ENCODE data around the gene PREB.

The PREB gene

DNA sequence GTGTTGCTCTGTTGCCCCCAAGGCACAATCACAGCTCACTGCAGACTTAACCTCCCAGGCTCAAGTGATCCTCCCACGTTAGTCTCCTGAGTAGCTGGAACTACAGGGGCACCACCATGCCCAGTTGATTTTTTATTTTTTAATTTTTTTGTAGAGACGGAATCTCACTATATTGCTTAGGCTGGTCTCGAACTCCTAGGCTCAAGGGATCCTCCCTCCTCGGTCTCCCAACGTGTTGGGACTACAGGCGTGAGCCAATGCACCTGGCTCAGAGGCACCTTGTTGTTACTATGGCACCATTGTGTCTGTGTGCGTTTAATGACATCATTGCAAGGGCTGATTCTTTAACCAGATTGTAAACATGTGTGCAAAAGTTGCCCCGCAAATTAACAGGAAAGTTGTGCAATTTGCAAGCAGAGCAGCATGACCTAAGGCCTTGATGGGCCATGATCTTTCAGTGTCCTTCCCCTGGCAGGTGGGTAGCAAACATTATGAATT is 37.0 kb upstream of the PREB start:
- H3K4me1 ChIP-seq, result peaks cover 10% of the 10 kb centered on the region; the same call in 1 of the 2 replicates
- H3K36me3 ChIP-seq, result no peaks in the 10 kb centered on the region
- TF ChIP-seq Cebpa-rat (IDR thresholded peaks at IDR 0.05), result no peak
- no peak overlapping the region for H3K4me2 ChIP-seq
- no peak overlapping the region for H3K4me3 ChIP-seq
- H3K27ac ChIP-seq, result no peak overlapping the region
- H3K9ac ChIP-seq, result no peak overlapping the region
- no peaks in the 10 kb centered on the region for H3K27me3 ChIP-seq
- no peaks in the 10 kb centered on the region for H4K20me1 ChIP-seq
- no peaks in the 10 kb centered on the region for H3K9me3 ChIP-seq

DNA sequence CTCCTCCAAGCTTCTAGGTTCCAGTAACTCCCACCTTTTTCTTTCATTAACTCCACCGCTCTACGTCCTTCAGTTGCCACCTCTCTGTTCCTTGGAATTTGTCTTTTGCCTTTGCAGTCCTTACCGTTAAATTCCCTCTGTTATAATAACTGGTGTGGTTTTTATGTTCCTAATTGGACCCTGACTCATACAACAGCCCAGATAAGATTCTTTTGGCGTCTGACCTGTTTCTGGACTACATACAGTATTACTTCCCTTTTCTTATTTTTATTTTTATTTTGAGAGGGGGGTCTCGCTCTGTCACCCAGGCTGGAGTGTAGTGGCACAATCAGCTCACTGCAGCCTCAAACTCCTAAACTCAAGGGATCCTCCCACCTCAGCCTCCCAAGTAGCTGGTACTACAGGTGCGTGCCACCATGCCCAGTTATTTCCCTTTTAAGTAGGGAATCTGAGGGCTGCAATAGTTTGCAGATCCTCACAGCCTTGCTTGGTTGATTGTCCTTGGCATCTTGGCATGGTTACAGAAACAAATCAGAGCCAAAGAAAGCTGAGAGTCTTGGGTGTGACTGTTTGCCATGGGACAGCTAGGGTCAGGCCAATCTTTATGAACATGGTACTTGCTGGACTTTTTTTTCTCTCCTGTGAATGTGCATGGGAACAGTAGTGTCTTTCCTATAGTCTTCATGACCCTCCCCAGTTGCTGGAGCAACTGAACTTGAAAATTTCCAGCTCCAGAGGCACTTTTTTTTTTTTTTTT is 36.3 kb upstream of the PREB start:
- Histone ChIP-seq H4K20me1 (no peaks in the 10 kb centered on the region), H3K27ac (no peak overlapping the region), H3K36me3 (no peaks in the 10 kb centered on the region), H3K9me3 (no peaks in the 10 kb centered on the region), H3K4me2 (peak overlapping the region; percentile 69), H3K27me3 (no peaks in the 10 kb centered on the region), H3K4me1 (peaks cover 10% of the 10 kb centered on the region; the same call in 1 of the 2 replicates), H3K9ac (no peak overlapping the region), H3K4me3 (no peak overlapping the region)
- TF ChIP-seq Cebpa-rat (IDR thresholded peaks at IDR 0.05), result no peak

DNA sequence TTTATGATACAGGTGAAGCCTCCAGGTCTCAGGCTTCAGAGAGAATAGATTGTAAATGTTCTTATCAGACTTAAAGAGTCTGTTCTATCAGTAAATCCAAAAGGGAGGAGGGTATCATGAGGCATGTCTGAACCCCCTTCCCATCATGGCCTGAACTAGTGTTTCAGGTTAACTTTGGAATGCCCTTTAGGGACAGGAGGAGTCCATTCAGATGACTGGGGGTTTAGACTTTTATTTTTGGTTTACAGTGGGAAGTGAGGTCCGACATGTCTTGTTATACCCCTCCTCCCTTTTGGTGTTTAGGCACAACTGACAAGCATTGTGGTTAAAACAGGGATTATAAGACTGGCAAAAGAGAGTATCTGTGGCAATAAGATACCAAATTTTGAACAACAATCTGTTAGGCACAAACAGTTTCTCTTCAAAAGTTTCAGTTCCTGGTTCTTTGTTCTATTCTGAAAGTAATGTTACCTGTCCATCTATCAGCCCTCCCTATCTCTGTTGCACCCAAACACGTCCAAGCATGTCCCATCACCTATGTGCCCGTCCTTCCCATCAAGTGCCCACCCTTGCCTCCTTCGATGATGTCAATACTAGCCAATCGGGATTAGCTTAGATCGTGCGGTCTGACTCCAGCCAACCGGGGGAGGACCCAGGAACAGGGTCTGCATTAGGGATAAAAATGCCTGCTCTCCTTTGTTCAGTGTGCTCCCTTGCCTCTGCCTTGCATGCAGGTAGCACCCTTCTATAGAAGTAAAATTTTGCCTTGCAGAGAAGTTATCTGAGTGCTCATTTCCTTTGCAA is 30.7 kb upstream of the PREB start:
- Histone ChIP-seq H3K4me3 (no peak overlapping the region), H3K9ac (no peak overlapping the region), H3K9me3 (0 out of 2 replicates have a peak, but pooled peaks cover 5% of the 10 kb centered on the region), H3K4me1 (peaks cover 3% of the 10 kb centered on the region; the same call in 1 of the 2 replicates), H3K27ac (no peak overlapping the region), H3K4me2 (no peak overlapping the region), H3K27me3 (no peaks in the 10 kb centered on the region), H3K36me3 (no peaks in the 10 kb centered on the region), H4K20me1 (no peaks in the 10 kb centered on the region)
- TF ChIP-seq Cebpa-rat (IDR thresholded peaks at IDR 0.05), result no peak

DNA sequence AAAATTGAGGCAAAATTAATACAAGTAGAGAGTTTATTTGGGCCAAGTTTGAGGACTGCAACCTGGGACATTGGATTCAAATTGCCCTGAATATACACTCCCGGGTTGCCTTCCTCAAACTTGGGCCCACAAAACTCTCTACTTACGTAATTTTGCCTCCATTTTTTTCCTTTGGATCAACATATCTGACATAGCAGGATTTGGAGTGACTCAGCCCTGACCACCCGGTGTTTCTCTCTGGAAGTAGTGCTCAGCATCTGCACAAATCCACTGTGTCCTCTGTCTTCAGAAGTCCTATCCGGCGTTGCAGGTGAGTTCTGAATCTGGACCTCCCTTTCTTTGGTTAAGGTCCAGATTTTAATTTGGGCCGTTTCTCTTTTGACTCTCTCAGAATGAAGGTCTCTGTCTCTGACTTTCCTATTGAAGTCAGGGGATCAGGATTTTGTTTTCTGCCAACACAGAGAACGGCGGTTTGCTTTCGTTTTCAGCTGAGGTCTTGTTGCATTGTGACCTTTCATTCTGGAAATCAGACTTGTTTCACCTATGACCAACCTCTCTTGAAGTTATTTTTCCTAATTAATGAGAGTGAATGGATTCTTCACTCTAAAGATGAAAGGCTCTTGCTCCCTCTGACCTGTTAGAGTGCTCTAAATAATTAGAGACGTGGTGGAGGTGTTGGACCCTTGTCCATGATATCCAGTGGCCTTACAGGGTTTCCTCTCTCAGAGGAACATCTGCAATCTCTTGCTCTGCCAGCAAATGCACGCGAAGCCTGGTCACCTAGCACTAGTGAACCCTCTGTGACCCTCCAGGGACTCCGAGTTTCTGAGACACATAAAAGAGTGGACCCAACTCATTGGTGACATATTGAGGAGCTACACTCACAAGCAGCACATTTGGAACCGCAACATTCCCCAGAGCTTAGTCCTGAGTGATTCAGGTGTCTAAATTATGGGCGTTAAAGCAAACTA is 28.0 kb upstream of the PREB start:
- TF ChIP-seq Cebpa-rat (IDR thresholded peaks at IDR 0.05), result no peak
- H3K36me3 ChIP-seq, result no peaks in the 10 kb centered on the region
- no peaks in the 10 kb centered on the region for H4K20me1 ChIP-seq
- H3K27ac ChIP-seq, result no peak overlapping the region
- H3K9ac ChIP-seq, result no peak overlapping the region
- no peak overlapping the region for H3K4me3 ChIP-seq
- no peaks in the 10 kb centered on the region for H3K4me1 ChIP-seq
- no peaks in the 10 kb centered on the region for H3K27me3 ChIP-seq
- no peak overlapping the region for H3K4me2 ChIP-seq
- H3K9me3 ChIP-seq, result 0 out of 2 replicates have a peak, but pooled peaks cover 5% of the 10 kb centered on the region

DNA sequence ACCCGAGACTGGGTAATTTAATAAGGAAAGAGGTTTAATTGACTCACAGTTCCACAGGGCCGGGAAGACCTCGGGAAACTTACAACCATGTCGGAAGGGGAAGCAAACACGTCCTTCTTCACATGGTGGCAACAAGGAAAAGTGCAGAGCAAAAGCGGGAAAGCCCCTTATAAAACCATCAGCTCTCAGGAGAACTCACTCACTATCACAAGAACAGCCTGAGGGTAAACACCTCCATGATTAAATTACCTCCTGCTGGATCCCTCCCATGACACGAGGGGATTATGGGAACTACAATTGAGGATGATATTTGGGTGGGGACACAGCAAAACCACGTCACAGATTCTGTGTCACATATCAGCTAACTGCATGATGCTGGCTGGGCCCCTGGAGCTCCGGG is 25.8 kb upstream of the PREB start:
- no peaks in the 10 kb centered on the region for H4K20me1 ChIP-seq
- no peaks in the 10 kb centered on the region for H3K4me1 ChIP-seq
- no peaks in the 10 kb centered on the region for H3K36me3 ChIP-seq
- H3K9me3 ChIP-seq, result no peaks in the 10 kb centered on the region
- no peak for TF ChIP-seq Cebpa-rat (IDR thresholded peaks at IDR 0.05)
- H3K27me3 ChIP-seq, result no peaks in the 10 kb centered on the region
- H3K4me3 ChIP-seq, result no peak overlapping the region
- no peak overlapping the region for H3K27ac ChIP-seq
- H3K4me2 ChIP-seq, result no peak overlapping the region
- H3K9ac ChIP-seq, result no peak overlapping the region

DNA sequence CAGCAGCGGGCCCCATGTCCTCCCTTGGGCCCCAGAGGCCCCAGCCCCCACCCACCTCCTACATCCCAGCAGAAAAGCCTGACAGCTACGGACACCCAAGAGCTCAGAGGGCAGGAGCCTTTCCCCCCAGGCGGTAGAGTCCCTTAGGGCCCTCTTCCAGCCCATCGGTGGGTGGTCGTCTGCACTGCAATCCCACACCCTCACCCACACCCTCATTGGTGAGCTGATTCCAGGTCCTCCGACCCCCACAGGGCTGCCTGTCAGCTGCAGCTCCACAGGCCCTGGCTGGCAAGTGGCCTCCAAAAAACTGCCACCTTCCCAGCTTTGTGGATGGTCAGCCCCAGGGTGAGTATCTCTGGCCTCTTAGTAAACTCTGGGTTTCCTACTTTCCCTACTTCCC is 24.8 kb upstream of the PREB start:
- Histone ChIP-seq H4K20me1 (no peaks in the 10 kb centered on the region), H3K9ac (no peak overlapping the region)
- TF ChIP-seq Cebpa-rat (IDR thresholded peaks at IDR 0.05), result no peak

DNA sequence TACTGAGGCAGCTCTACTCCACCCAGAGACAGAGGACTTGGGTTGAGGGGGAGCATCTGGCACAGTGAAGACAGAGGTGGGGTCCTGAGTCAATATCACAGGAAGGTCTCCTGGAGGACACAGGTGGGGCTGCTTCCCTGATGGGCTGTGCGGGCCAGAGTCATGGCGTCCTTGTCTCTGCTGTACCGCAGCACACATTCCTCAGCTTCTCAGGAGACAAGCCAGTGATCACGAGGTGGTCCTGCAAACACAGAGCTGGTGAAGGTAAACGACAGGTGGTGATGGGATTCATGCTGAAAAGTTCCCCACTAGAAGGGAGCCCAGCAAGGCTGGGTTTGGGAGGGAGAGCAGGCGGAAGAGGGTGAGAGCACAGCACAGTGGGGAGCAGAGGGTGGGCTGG is 24.0 kb upstream of the PREB start:
- no peaks in the 10 kb centered on the region for H3K27me3 ChIP-seq
- H3K36me3 ChIP-seq, result no peaks in the 10 kb centered on the region
- no peak for TF ChIP-seq Cebpa-rat (IDR thresholded peaks at IDR 0.05)

More for the DNA sequence above, 24.8 kb upstream of the PREB start:
- no peaks in the 10 kb centered on the region for H3K9me3 ChIP-seq
- no peaks in the 10 kb centered on the region for H3K4me1 ChIP-seq
- H3K27ac ChIP-seq, result no peak overlapping the region
- H3K27me3 ChIP-seq, result no peaks in the 10 kb centered on the region
- H3K36me3 ChIP-seq, result no peaks in the 10 kb centered on the region
- no peak overlapping the region for H3K4me3 ChIP-seq
- no peak overlapping the region for H3K4me2 ChIP-seq

DNA sequence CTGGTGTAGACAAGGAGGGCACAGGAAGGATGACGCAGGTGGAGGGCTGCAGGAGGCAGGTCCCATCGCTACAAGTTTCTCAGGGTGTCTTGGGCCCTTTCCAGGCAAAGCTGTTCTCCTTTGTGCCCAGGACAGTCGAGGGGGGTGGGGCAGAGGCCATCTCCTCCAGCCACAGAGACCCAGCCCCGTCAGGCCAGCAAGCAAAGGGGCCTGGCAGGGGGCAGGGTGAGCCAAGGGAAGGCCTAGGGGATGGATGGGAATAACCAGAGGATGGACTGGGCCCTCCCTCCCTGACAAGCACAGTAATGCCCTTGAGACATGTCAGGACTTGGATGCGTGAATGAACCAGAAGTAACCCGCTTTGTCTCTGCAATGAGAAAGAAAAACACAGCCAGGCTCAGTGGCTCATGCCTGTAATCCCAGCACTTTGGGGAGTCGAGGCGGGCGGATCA is 20.7 kb upstream of the PREB start:
- H3K4me1 ChIP-seq, result no peaks in the 10 kb centered on the region
- H3K9ac ChIP-seq, result no peak overlapping the region
- no peaks in the 10 kb centered on the region for H3K9me3 ChIP-seq
- no peak overlapping the region for H3K4me2 ChIP-seq
- no peaks in the 10 kb centered on the region for H3K36me3 ChIP-seq
- no peak for TF ChIP-seq Cebpa-rat (IDR thresholded peaks at IDR 0.05)
- no peaks in the 10 kb centered on the region for H3K27me3 ChIP-seq
- H3K4me3 ChIP-seq, result no peak overlapping the region
- no peak overlapping the region for H3K27ac ChIP-seq
- no peaks in the 10 kb centered on the region for H4K20me1 ChIP-seq

More for the DNA sequence above, 24.0 kb upstream of the PREB start:
- Histone ChIP-seq H3K4me1 (no peaks in the 10 kb centered on the region), H3K27ac (no peak overlapping the region), H3K4me2 (no peak overlapping the region), H3K4me3 (no peak overlapping the region), H3K9me3 (no peaks in the 10 kb centered on the region), H4K20me1 (no peaks in the 10 kb centered on the region), H3K9ac (no peak overlapping the region)

DNA sequence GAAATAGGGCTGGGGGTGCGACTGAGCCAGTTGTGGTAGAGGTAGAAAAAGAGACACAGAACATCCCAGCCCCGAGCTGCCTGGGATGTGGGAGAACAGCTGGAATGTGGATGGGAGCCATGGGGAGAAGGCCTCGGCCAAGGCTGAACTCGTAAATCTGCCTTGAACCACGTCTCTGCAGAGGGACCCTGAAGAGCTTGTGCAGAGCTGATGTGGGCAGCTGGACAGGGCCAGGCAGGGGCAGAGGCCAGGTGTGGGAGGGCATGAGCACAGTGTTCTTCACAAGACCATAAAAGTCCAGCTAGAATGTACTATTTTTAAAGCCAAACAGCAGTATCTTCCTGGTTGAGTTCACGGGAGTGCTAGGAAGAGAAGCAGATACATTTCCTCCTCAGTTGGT is 20.1 kb upstream of the PREB start:
- Histone ChIP-seq H3K27me3 (no peaks in the 10 kb centered on the region), H3K9me3 (no peaks in the 10 kb centered on the region), H3K4me2 (no peak overlapping the region), H3K9ac (no peak overlapping the region), H3K27ac (no peak overlapping the region), H4K20me1 (no peaks in the 10 kb centered on the region), H3K4me1 (no peaks in the 10 kb centered on the region), H3K36me3 (no peaks in the 10 kb centered on the region), H3K4me3 (no peak overlapping the region)
- no peak for TF ChIP-seq Cebpa-rat (IDR thresholded peaks at IDR 0.05)

Data from BLaER1 (cell line).